Nephron progenitor cell (in vitro differentiated cells): ENCODE results near the gene ERBIN.

Experiments
- DNase-seq: peaks from one replicate; pipeline ENCODE4 v3.0.0; 2021
- H3K27ac Mint-ChIP-seq: 2 replicates; pipeline ENCODE4 v1.8.0; 2021; ENCODE audit warnings: mild to moderate bottlenecking, moderate library complexity, mixed read lengths
- H3K27me3 Mint-ChIP-seq: 2 replicates; pipeline ENCODE4 v1.8.0; 2021; ENCODE audit warnings: mild to moderate bottlenecking, low read depth, mixed read lengths; ENCODE audit not compliant: poor library complexity
- H3K36me3 Mint-ChIP-seq: 2 replicates; pipeline ENCODE4 v1.8.0; 2021; ENCODE audit warnings: low read depth, mixed read lengths
- H3K4me1 Mint-ChIP-seq: 2 replicates; pipeline ENCODE4 v1.8.0; 2021; ENCODE audit warnings: mixed read lengths
- H3K4me3 Mint-ChIP-seq: 2 replicates; pipeline ENCODE4 v1.8.0; 2021; ENCODE audit warnings: mild to moderate bottlenecking, moderate library complexity, mixed read lengths
- H3K9me3 Mint-ChIP-seq: 2 replicates; pipeline ENCODE4 v1.8.0; 2021; ENCODE audit warnings: mild to moderate bottlenecking, moderate library complexity, mixed read lengths
- CTCF ChIP-seq: fragments of 200-600 bp; sonication (generic); IDR thresholded peaks from 2 replicates; pipeline ENCODE4 v1.5.0; 2021; ENCODE audit warnings: antibody characterized with exemption

The ERBIN gene

GRCh38 chr5:66009277-66009676 is 82.9 kb downstream of the ERBIN start:
- Mint-ChIP-seq H3K4me1 (no peaks in the 10 kb centered on the region), H3K36me3 (peaks cover 23% of the 10 kb centered on the region), H3K27me3 (no peaks in the 10 kb centered on the region), H3K9me3 (peaks cover 17% of the 10 kb centered on the region), H3K4me3 (no peak overlapping the region), H3K27ac (peak overlapping the region; percentile 95)
- no peak for TF ChIP-seq CTCF
- no peak for DNase-seq

DNA sequence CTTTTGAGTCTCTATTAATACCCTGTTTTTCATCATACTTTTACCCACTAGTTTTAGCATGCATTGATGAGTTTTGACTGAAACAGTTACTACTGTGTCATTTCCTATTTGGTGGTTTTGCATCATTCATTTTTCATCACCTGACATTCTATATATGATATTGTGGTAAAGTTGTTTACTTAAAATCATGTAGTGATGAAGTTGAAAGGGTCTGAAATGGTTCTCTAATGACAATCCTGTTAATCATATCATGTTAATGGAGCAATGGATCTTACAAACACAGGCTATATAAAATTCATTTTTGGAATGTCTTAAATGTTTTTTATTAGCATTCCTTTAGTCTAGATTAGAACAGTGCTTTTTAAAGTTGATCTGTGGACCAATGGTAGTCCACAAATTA is 84.1 kb downstream of the ERBIN start:
- Mint-ChIP-seq H3K4me3 (no peak overlapping the region), H3K27ac (no peak overlapping the region), H3K4me1 (no peaks in the 10 kb centered on the region), H3K9me3 (peaks cover 7% of the 10 kb centered on the region), H3K36me3 (peaks cover 19% of the 10 kb centered on the region), H3K27me3 (no peaks in the 10 kb centered on the region)
- no peak for TF ChIP-seq CTCF
- no peak for DNase-seq

DNA sequence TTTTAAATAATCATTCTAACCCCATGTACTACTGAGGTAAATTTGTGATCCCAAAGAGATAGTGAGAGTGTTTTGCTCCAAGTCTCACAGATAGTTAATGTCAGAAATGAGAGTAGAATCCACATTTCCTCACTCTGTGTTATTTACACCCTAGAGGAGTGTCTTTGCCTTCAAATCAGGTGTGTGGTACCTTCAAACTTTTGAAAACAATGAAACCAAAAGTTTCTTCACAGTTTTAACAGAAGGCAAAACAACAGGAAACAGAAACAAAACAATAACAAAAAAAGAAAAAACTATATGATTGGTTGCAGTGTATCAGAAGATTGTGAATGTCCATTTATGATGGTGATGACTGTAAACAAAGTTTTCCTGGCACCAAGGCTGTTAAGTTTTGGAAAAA is 85.9 kb downstream of the ERBIN start:
- Mint-ChIP-seq H3K27me3 (no peaks in the 10 kb centered on the region), H3K36me3 (peaks cover 28% of the 10 kb centered on the region), H3K9me3 (peaks cover 5% of the 10 kb centered on the region), H3K4me1 (no peaks in the 10 kb centered on the region), H3K4me3 (no peak overlapping the region), H3K27ac (no peak overlapping the region)
- DNase-seq, result no peak
- TF ChIP-seq CTCF, result no peak

- Mint-ChIP-seq H3K36me3 (peaks cover 37% of the 10 kb centered on the region), H3K4me3 (no peak overlapping the region), H3K4me1 (no peaks in the 10 kb centered on the region), H3K27ac (no peak overlapping the region), H3K27me3 (no peaks in the 10 kb centered on the region), H3K9me3 (peaks cover 11% of the 10 kb centered on the region)
- no peak for TF ChIP-seq CTCF
- DNase-seq, result no peak
Measured at GRCh38 chr5:66013397-66013796, 87.0 kb downstream of the ERBIN start.

GRCh38 chr5:66013906-66014305 is 87.5 kb downstream of the ERBIN start:
- TF ChIP-seq CTCF, result no peak
- DNase-seq, result no peak
- peaks cover 11% of the 10 kb centered on the region for H3K9me3 Mint-ChIP-seq
- H3K36me3 Mint-ChIP-seq, result peaks cover 41% of the 10 kb centered on the region
- no peaks in the 10 kb centered on the region for H3K4me1 Mint-ChIP-seq
- H3K27me3 Mint-ChIP-seq, result no peaks in the 10 kb centered on the region
- H3K4me3 Mint-ChIP-seq, result no peak overlapping the region
- no peak overlapping the region for H3K27ac Mint-ChIP-seq

GRCh38 chr5:66015196-66015960 is 89.0 kb downstream of the ERBIN start:
- DNase-seq, result no peak
- Mint-ChIP-seq H3K27me3 (no peaks in the 10 kb centered on the region), H3K4me3 (no peak overlapping the region), H3K27ac (no peak overlapping the region), H3K9me3 (peaks cover 11% of the 10 kb centered on the region), H3K36me3 (peaks cover 42% of the 10 kb centered on the region), H3K4me1 (no peaks in the 10 kb centered on the region)
- TF ChIP-seq CTCF, result no peak
